ENCODE data around the gene PDE2A.
A peak's percentile ranks its signal among the peaks of the same experiment; 100 is the strongest.

Gene PDE2A

DNA sequence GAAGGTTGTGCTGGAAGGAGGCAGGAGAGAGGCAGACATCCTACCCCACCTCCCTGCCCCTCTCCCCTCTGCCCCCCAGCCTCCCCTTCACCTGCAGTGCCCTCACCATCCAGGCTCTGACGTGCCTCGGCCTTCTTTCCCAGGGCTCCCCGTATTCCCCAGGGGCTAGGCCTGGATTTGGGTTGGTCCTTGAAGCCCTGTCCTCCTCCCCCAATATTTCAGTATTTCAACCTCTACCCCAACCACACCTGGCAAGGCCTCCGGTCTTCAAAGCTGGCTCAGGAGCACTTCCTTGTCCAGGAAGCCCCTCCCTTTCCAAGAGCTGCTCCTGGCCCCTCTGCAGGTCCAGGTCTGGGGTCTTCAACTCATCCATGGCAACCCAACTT lies 8.6 kb upstream of the PDE2A start:
- no peak for DNase-seq (ENCODE audit: low spot score)

DNA sequence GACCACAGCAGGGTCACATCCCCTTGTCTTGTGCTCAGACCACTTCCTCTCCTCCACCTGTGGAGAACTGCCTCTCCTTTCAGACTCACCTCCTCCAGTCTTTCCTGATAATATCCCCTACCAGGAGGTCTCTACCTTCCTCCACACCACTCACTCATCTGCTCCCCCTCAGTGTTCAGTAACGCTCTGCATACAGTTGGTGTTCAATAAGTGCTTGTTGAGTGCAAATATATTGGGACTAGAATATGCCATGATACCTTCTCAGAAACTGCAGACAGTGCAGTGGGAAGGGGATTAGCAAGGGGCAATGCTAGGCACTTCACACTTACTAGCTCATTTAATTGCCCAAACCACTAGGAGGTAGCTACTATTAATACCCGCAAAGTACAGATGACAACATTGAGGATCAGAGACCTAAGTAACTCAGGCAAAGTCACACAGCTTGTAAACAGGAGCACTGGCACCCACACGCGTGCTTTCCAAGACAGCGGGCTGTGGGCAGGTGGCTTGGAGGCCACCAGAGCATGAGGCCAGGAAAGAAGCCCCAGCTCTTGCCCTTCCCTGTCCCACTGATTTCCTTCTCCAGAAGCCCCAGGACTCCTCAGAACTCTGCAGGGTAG lies 8.1 kb upstream of the PDE2A start:
- DNase-seq (ENCODE audit: low spot score) = no peak

DNA sequence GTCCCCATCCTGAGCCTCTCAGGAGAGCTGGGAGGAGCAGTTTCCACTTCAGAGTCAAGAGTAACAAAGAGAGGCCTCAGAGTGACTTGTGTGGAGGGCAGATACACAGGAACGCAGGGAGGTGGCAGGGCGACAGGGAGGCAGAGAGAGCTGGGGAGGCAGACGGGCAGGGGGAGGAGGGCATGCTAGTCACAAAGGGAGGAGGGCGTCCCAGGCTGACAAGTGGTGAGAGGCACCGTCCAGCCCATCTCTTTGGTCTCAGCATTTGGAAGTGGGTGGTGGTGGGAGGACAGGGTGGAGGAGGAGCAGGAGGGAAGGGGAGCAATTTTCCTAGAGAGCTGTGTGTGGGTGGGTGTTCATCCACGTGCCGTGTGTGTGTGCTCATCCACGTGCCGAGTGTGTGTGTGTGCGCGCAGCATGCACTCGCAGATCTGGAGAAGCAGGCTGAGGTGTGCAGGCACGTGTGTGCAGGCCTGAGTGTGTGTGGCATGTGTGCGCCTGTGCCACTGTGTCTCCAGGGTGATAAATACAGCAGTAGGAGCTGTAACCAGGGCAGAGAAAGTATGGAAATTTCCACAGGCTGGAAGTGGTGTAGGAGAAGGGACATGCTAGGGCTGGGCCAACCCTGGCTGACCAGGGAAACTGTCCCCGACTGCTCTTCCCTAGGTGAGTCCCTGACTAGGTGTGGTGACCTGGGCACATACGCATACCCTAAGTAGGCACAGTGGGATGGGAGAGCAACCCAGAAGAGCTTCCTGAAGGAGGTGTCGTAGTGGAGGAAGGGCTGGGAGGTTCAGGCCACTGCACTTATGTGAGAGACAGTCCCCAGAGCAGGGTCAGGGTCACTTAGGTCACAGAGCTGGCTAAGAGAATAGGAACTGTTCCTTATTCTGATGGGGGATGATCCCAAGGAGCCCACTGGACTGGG lies 7.3 kb upstream of the PDE2A start:
- no peak for DNase-seq (ENCODE audit: low spot score)

DNA sequence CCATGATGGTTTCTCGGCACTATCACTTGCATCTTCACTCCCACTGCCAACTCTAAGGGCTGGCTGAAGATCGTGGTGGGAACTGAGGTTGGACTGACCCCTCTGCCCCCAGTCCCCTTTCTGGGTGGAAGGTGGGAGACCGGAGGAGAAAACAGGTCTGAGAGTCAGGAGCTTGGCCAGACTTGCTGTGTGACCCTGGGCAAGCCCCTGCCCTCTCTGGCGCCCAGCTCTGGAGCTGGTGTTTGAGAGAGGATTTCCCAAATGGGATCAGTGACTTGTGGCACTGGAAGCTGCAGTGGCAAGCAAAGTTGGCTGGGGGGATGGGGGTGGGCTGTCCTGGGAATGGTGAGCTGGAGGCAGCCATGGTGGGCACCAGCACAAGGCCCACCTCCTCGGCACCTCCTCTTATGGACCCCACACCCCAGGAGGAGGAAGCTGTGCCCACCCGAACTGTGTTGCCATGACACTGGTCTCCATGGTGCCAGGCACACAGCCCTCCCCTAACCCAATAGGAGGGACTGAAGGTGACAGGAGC lies 6.5 kb upstream of the PDE2A start:
- DNase-seq (ENCODE audit: low spot score) = no peak

- DNase-seq (ENCODE audit: low spot score) = no peak
Measured at GRCh38 chr11:72679869-72680268, 5.6 kb upstream of the PDE2A start.

DNA sequence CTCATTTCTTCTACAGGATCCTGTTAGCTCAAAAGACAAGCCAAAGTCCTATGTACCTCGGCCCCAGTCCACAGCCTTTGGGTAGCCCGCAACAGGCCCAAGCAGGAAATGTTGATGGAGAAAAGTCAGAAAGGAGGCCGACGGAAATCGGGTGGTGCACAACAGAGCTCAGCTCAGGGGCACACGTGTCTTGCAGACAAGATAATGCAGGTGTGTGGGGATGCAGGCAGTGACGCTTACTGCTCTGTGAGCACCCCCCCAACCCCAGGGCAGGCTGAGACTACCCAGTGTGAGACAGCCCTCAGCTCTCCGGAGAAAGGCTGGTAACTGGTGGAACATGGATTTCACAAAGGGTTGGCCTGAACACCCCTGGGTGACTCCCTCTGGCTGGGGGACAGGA lies 4.3 kb upstream of the PDE2A start:
- no peak for DNase-seq (ENCODE audit: low spot score)

DNA sequence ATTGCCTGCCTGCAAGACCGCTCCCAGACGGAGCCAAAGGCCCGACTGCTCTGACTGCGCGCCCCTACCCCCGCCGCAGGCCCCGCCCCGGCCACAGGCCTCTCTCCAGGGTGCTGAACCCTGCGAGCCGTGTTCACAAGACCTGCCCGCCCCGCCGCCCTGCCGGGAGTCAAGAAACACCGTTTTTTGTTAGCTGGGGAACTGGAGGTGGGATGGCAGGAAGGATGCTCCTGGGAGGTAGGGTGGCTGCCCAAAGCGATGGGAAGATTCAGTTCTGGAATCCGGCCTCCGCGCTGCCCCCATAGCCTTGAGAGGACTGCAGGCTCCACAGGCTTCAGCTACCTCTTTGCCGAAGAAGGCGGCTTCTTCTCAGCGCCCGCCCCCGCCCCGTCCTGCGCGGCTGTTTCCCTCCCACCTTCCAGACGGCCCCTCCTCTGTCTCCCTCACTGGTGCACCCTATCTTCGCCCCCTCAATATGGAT lies 2.7 kb upstream of the PDE2A start:
- DNase-seq (ENCODE audit: low spot score) = peak; percentile 76

- DNase-seq (ENCODE audit: low spot score) = no peak
Measured at GRCh38 chr11:72675221-72675620, 999 bp upstream of the PDE2A start.

DNA sequence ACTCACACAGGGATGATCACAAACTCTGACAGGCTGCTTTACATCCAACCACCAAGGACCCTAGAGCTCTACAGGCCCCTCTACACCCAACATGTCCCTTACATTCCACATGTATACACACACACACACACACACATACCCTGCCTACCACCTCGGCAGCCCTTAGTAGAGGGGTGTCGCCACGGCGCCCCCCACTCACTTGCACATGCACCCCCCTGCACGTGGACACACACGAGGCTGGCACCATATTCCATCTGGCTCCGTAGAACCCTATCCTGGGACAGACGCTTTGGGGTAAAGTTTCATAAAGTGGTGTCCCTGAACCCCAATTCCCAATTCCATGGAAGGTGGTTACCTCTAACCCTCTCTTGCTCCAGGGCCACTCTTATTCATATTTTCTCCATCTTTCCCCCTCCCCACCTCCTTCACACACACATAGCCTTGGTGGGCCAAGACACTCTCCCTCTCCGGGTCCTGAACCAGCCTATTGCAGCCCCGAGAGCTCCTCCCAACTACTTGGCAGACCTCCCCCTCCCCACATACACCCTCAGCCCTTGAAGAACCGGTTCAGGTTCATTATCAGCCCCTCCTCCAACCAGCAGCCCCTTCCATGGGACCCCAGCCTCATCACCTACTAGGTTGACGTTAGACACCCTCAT lies 809 bp downstream of the PDE2A start:
- no peak for DNase-seq (ENCODE audit: low spot score)

DNA sequence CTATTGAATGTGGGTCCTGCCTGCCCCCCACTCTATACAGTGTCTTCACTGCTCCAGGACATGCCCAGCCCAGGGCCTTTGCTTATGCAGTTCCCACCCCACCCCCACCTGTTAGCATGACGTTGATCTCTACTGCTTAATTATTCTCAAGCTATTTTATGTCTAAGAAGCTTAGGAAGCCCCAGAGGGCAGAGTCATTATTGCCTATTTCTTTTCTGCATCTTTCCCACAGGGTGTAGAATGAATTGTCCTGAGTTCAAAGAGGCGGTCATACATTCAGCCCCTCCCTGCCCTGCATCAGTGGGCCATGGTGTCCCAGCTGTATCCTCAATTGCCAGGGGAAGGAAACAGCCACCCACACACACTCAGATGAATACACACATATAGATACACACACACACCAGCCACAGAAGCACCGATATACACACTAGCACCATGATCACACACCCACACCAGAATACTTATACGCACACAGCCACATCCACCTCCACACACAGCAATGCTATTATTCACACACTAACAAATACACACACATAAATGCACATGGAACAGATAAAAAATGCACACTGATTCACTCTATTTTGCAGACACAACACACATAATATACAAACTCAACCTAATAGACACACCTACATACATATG lies 1.5 kb downstream of the PDE2A start:
- DNase-seq (ENCODE audit: low spot score) = no peak

- no peak for DNase-seq (ENCODE audit: low spot score)
Measured at GRCh38 chr11:72671152-72672099, 2.8 kb downstream of the PDE2A start.

- no peak for DNase-seq (ENCODE audit: low spot score)
Measured at GRCh38 chr11:72670041-72670440, 4.2 kb downstream of the PDE2A start.

- DNase-seq (ENCODE audit: low spot score) = no peak
Measured at GRCh38 chr11:72669527-72669926, 4.7 kb downstream of the PDE2A start.

GRCh38 chr11:72668629-72669347 lies 5.4 kb downstream of the PDE2A start:
- DNase-seq (ENCODE audit: low spot score) = no peak

- no peak for DNase-seq (ENCODE audit: low spot score)
Measured at GRCh38 chr11:72665911-72666472, 8.2 kb downstream of the PDE2A start.

DNA sequence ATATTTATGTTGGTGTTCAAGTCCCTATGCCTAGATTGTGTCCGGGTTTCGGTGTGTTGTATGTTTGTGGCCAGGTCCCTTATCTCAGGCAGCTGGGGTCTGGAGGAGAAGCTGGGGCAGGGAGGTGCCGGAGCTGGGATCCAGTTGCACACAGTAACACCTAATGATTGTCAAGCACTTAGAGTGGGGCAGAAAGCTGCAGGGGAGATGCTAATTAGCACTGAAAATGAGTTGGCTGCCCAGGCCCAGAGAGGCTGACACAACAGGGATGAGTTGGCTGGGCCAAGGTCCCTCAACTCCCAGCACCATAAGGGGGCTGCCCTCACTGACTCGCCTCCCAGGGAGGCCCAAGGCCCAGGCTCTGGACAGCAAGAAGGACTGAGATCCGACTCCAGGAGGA lies 12.2 kb downstream of the PDE2A start:
- no peak for DNase-seq (ENCODE audit: low spot score)

DNA sequence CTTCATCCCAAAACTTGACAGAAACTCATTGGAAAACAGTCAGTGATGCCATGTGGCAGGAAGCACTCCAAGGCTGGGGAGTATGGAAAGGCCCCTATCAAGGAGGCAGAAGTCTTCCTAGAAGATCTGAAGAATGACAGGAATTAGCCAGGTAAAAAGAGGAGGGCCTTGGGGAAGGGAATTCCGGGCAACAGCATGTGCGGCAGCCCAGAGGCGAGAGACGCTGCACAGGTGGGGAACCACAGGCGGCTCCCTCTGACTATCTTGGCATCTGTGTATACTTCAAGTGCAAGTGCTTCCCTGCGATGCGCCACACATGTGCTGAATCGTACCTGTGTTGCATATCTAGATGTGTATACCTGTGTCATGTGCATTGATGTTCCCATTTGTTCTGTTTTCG lies 12.7 kb downstream of the PDE2A start:
- no peak for DNase-seq (ENCODE audit: low spot score)

DNA sequence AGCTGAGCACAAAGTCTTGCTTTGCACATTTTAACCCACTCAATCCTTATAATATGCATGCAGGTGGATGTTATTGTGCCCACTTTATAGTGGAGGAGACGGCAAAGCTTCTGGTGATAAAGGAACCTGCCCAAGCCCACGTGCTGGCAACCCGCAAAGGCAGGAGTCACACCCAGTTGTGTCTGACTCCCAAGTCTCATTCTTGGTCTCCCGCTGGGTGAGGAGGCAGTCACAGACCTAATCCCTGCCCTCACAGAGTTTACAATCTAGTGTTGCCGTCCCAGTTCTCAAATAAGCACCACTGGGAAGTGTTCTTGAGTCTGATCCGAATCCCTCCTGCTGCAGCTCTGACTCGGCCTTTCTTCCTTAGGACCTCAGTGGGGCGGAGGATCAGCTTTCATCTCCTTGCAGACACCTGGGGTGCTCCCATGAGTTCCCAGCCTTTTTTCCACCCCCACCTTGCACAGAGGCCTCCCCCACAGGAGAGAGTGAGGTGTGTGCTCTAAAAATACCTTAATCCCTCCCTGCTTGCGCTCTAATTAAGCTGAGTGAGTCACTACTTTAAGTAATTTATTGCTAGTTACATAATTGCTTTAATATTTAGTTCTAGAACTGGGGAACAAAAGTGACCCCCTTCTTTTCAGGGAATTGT lies 15.1 kb downstream of the PDE2A start:
- no peak for DNase-seq (ENCODE audit: low spot score)

DNA sequence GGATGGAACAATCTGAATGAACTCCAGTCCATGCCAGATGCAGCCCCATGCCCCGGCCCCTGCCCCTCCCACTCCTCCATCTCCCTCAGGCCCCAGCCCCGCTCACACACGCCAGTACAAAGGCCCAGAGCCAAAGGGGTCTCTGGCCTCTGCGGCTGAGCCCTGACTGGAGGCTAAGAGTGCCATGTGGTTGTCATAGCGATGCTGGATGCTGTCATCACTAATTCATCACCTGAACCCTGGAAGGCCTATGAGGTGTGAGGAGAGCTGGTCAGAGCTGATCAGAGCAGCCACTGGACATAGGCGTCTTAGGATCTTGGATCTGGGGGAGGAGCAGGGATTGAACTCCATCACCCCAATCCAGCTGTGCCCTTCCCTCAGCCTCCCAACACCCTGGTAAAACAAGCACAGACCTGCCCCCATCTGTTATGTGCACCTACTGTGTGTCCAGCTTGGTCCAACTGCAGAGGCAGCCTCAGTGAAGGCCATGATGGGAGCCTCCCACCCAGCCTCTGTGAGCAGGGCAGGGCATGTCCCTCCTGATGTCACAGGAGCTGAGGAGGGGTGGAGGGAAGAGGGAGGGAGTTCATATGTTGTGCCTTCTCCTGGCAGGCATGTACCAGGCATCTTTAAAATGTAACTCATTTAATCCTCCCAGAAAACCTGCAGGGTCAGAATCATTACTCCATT lies 16.7 kb downstream of the PDE2A start:
- DNase-seq (ENCODE audit: low spot score) = no peak
